Measurements from ENCODE around the gene PAM. TPM values are rescaled to one million over a fixed set of nuclear protein-coding genes. Genes with fewer than 3 reads are reported as not detected.

PAM gene
- total and polyA plus RNA-seq, 2 of the 13 experiments (the other 11 are each of a cell fraction or from before 2014, with no cell fraction given) = 20.2 to 79.1 TPM

GRCh38 chr5:102809033-102809432 is 53.9 kb downstream of the PAM start:
- ChIA-PET POLR2A (no interaction called here), CTCF (ENCODE audit: low intra/inter-chr PET ratio, low total read pairs) (no interaction called here)
- Histone ChIP-seq H4K20me1 (ENCODE audit: insufficient read depth, low read length) (no peaks in the 10 kb centered on the region), H3K4me1 (ENCODE audit: insufficient read depth, low read length) (no peaks in the 10 kb centered on the region), H3K36me3 (replicated peaks in 1 of 2; ENCODE audit: control insufficient read depth in 1 of 2, insufficient read depth in 2 of 2, low read length in 2 of 2) (no peaks in the 10 kb centered on the region), H3K27me3 (ENCODE audit: control insufficient read depth in 1 of 2, insufficient read depth in 2 of 2, low read length in 2 of 2) (no peaks in the 10 kb centered on the region), H3K4me3 (replicated peaks in 1 of 3; ENCODE audit: insufficient read depth in 1 of 3, low read depth in 2 of 3, low read length in 3 of 3) (no peak overlapping the region), H3K27ac (ENCODE audit: extremely low read length, insufficient read depth, low read length) (no peak overlapping the region), H3K79me2 (ENCODE audit: insufficient read depth, low read length) (no peaks in the 10 kb centered on the region), H3K9me3 (ENCODE audit: low read length) (no peaks in the 10 kb centered on the region), H3K4me2 (ENCODE audit: low read depth, low read length) (no peak overlapping the region), H3K9ac (ENCODE audit: insufficient read depth, low read depth, low read length) (no peak overlapping the region), H2AFZ (ENCODE audit: low read length) (no peak overlapping the region)
- intact Hi-C loops (cut with micrococcal nuclease; ENCODE audit: unreplicated experiment) = no loop called here
- TF ChIP-seq SUZ12 (IDR thresholded peaks at IDR 0.05; ENCODE audit: low read depth, low read length) (no peak), ZBTB7B (CRISPR knock-in tag; IDR thresholded peaks at IDR 0.05) (no peak), SETDB1 (CRISPR knock-in tag; IDR thresholded peaks at IDR 0.05; ENCODE audit: borderline replicate concordance) (no peak), WIZ (CRISPR knock-in tag; IDR thresholded peaks at IDR 0.05) (no peak), SP2 (CRISPR knock-in tag; IDR thresholded peaks at IDR 0.05) (no peak), PAWR (CRISPR knock-in tag; IDR thresholded peaks at IDR 0.05; ENCODE audit: borderline replicate concordance) (no peak), PBX3 (CRISPR knock-in tag; IDR thresholded peaks at IDR 0.05; ENCODE audit: borderline replicate concordance) (no peak), MBNL3 (CRISPR knock-in tag; conservative IDR thresholded peaks at IDR 0.05) (no peak), ERF (CRISPR knock-in tag; IDR thresholded peaks at IDR 0.05) (no peak), BORCS8-MEF2B (CRISPR knock-in tag; IDR thresholded peaks at IDR 0.05) (no peak), ZNF737 (CRISPR knock-in tag; IDR thresholded peaks at IDR 0.05; ENCODE audit: borderline replicate concordance) (no peak), ZNF777 (CRISPR knock-in tag; IDR thresholded peaks at IDR 0.05) (no peak), MXD3 (CRISPR knock-in tag; IDR thresholded peaks at IDR 0.05) (no peak), HOXA5 (CRISPR knock-in tag; IDR thresholded peaks at IDR 0.05) (no peak)
- in situ Hi-C loops (cut with HindIII; ENCODE audit: extremely low pct_ligation_motif_present, low pct_unique_long_range_greater_than_20kb) = no loop called here
- FAIRE-seq = no peak
- DNase-seq (ENCODE audit: low spot score) = no peak
- no TSS peak for BruUV-seq (replicated peaks)
- WGBS (ENCODE audit: low lambda C conversion rate) = 96% methylated on average over 4 of the region's 4 CpGs
- no peak for ATAC-seq
